ENCODE data around the gene SLCO2A1. TPM values are rescaled to one million over a fixed set of nuclear protein-coding genes. Genes with fewer than 3 reads are reported as not detected.

Gene SLCO2A1
- total RNA-seq, 2 experiments from 2014 or later = not detected

DNA sequence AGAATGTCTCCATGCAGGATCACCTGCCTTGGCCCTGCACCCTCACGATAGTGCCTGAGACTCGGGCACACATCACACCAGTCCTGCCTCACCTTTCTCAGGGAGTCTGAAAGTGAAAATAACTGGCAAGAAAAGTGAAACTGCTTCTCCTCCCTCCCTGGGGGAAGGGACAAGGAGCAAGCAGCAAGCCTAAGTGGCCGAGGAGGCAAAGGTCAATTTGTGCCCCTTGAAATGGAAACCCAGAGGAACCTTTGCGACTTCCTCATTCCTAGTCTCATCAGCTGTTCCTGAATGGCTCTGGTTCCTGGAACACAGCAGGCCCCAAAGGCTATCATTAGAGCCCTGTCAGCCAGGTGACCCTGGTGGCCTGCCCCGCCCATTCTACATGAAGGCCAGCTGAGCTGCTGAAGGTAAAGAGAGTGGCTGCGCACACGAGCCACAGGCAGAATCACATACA is 28.0 kb upstream of the SLCO2A1 start:
- H3K36me3 Mint-ChIP-seq (ENCODE audit: low read depth) = no peaks in the 10 kb centered on the region
- no peaks in the 10 kb centered on the region for H3K9me3 Mint-ChIP-seq
- intact Hi-C loops (cut with micrococcal nuclease) = no loop called here
- H3K4me3 Mint-ChIP-seq = no peak overlapping the region
- H3K4me1 Mint-ChIP-seq (ENCODE audit: low read depth) = no peaks in the 10 kb centered on the region
- H3K27me3 Mint-ChIP-seq (ENCODE audit: low read depth) = peaks cover 7% of the 10 kb centered on the region
- H3K27ac Mint-ChIP-seq = no peak overlapping the region
- CTCF ChIA-PET = interaction anchor here (1.0 kb wide), 1 partner anchor 132 kb away, joined by 4 read pairs; no protein-coding TSS in a partner anchor
- no peak for DNase-seq

DNA sequence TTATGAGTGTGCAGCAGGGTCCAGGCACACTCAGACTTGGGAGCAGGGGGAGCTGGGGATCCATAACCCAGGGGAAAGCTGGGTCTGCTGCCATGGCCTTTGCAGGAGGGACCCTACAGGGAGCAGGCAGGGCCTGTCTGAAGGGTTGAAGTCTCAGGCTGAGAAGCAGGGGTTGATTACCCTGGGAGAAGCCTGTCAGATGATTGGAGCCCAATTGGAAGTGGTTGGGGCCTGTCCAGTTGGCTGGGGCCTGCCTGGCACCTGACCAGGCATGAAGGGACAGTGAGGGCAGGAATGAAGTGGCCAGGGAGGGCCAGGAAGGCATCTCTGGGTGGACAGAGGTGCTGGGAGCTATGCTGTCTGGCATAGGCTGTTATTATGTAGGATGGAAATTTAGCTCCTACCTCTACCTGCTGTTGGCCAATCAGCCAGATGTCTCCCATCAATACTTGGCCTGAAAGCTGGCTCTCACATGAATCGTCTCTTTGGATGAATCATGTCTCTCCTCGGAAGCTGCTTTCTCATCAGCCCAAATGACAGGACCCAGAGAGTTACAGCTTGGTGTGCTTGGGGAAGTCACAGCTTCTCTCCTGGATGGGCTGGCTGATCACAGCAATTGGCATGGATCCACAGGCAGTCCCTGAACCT is 27.4 kb upstream of the SLCO2A1 start:
- Mint-ChIP-seq H3K27ac (no peak overlapping the region), H3K36me3 (ENCODE audit: low read depth) (no peaks in the 10 kb centered on the region), H3K27me3 (ENCODE audit: low read depth) (peaks cover 7% of the 10 kb centered on the region), H3K9me3 (no peaks in the 10 kb centered on the region), H3K4me3 (no peak overlapping the region), H3K4me1 (ENCODE audit: low read depth) (no peaks in the 10 kb centered on the region)
- no peak for DNase-seq
- intact Hi-C loops (cut with micrococcal nuclease) = no loop called here
- CTCF ChIA-PET = interaction anchor here (1.0 kb wide), 1 partner anchor 131 kb away, joined by 4 read pairs; no protein-coding TSS in a partner anchor

DNA sequence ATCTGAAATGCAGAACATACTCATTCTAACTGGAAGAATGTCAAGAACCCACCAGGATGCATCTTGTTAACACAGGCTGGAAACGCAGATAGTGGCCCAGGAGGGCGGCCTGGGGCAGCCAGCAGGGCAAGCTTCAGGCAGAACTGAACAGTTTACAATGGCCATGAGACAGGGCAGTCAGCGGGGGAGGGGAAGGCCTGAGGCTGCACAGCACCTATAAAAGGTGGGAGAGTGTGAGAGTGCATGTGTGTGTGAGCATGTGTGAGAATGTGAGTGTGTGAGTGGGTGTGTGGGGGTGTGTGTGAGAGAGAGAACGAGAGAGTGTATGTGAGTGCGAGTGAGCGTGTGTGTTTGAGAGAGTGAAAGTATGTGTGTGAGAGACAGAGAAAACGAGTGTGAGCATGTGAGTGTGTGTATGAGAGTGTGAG is 26.8 kb upstream of the SLCO2A1 start:
- Mint-ChIP-seq H3K4me3 (no peak overlapping the region), H3K9me3 (no peaks in the 10 kb centered on the region), H3K27ac (no peak overlapping the region), H3K36me3 (ENCODE audit: low read depth) (no peaks in the 10 kb centered on the region), H3K4me1 (ENCODE audit: low read depth) (no peaks in the 10 kb centered on the region), H3K27me3 (ENCODE audit: low read depth) (peaks cover 7% of the 10 kb centered on the region)
- CTCF ChIA-PET = no interaction called here
- DNase-seq = no peak
- intact Hi-C loops (cut with micrococcal nuclease) = no loop called here

DNA sequence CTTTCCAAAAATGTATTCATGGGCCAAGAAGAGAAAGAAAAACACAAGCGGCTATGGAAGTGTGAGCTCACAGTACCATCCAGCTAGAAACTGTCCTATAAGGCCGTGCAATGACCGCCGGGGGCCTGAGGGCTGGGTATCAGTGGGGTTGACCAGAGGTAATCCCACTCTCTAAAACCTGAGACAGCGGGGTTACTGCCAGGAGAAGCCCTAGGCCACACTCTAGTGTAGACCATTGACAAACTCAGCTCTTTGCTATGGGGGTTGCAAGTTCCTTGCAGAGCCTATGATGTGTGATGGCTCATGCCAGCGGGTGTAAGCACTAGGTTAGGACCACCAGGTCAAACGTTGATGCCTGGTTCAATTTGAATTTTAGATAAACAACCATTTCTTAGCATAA is 25.9 kb upstream of the SLCO2A1 start:
- no peak for DNase-seq
- no peaks in the 10 kb centered on the region for H3K4me1 Mint-ChIP-seq (ENCODE audit: low read depth)
- H3K9me3 Mint-ChIP-seq = no peaks in the 10 kb centered on the region
- peaks cover 7% of the 10 kb centered on the region for H3K27me3 Mint-ChIP-seq (ENCODE audit: low read depth)
- intact Hi-C loops (cut with micrococcal nuclease) = no loop called here
- CTCF ChIA-PET = no interaction called here
- H3K27ac Mint-ChIP-seq = no peak overlapping the region
- no peak overlapping the region for H3K4me3 Mint-ChIP-seq
- H3K36me3 Mint-ChIP-seq (ENCODE audit: low read depth) = no peaks in the 10 kb centered on the region

DNA sequence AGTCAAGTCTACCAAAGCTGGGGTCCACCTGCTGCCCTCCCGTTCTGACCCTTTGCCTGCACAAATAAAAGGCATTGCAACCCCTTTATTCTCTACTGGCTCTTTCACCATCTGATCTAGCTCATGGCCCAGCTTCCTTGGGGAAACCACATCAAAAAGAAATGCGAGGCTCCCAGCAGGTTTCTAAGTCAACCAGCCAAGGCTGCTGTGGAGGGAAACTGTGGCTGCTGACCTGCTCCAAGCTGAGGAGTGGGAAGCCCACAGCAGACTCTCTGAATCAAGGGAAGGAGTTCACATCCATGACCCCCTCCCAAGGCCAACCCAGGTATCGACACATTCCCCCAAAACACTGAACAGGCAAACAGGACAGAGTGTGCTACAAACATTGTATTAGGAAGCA is 25.2 kb upstream of the SLCO2A1 start:
- Mint-ChIP-seq H3K27me3 (ENCODE audit: low read depth) (peaks cover 7% of the 10 kb centered on the region), H3K4me1 (ENCODE audit: low read depth) (no peaks in the 10 kb centered on the region), H3K27ac (no peak overlapping the region), H3K36me3 (ENCODE audit: low read depth) (no peaks in the 10 kb centered on the region), H3K9me3 (no peaks in the 10 kb centered on the region), H3K4me3 (no peak overlapping the region)
- CTCF ChIA-PET = interaction anchor here (0.6 kb wide), 1 partner anchor 60 kb away, joined by 3 read pairs; no protein-coding TSS in a partner anchor
- no peak for DNase-seq
- intact Hi-C loops (cut with micrococcal nuclease) = no loop called here

DNA sequence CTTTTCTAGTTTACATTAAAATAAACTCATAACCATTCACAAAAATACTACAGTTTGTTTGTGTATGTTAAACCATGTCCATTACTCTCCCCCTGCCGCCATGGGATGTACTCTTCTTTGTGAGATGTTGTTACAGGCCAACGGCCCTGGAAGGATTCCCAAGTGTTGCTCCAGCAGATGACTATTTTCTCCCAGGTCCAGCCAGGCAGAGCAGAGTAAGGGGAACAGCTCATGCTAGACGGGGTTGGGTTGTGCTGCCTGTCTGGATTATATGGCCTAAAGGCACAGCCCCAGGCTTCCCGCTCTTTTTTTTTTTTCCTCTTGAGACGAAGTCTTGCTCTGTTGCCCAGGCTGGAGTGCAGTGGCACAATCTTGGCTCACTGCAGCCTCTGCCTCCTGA is 24.5 kb upstream of the SLCO2A1 start:
- Mint-ChIP-seq H3K4me3 (no peak overlapping the region), H3K9me3 (no peaks in the 10 kb centered on the region), H3K36me3 (ENCODE audit: low read depth) (no peaks in the 10 kb centered on the region), H3K4me1 (ENCODE audit: low read depth) (no peaks in the 10 kb centered on the region), H3K27me3 (ENCODE audit: low read depth) (peaks cover 6% of the 10 kb centered on the region), H3K27ac (no peak overlapping the region)
- no peak for DNase-seq
- intact Hi-C loops (cut with micrococcal nuclease) = no loop called here
- CTCF ChIA-PET = no interaction called here

DNA sequence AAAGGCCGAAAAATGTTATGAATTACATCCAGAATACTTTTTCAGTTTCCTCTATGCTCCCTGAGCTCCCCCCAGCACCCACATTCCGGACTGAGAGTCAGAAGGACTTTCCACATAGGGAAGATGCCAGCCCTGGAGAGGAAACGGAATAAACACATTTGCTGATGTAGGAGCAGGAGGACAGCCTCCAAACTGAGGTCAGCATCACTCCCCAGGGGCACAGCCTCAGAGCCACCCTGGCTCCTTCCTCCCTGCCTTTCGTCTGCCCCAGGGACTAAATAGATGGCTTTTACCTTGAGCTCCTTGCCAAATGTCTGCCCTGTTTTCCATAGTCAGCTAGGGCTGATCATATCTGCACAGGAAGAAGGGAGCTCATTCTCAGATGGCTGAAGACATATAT is 22.6 kb upstream of the SLCO2A1 start:
- no peak for DNase-seq
- Mint-ChIP-seq H3K4me3 (no peak overlapping the region), H3K36me3 (ENCODE audit: low read depth) (no peaks in the 10 kb centered on the region), H3K27ac (no peak overlapping the region), H3K27me3 (ENCODE audit: low read depth) (peaks cover 4% of the 10 kb centered on the region), H3K4me1 (ENCODE audit: low read depth) (no peaks in the 10 kb centered on the region), H3K9me3 (no peaks in the 10 kb centered on the region)
- intact Hi-C loops (cut with micrococcal nuclease) = no loop called here
- CTCF ChIA-PET = interaction anchor here (0.6 kb wide), 1 partner anchor 253 kb away, joined by 3 read pairs; no protein-coding TSS in a partner anchor

DNA sequence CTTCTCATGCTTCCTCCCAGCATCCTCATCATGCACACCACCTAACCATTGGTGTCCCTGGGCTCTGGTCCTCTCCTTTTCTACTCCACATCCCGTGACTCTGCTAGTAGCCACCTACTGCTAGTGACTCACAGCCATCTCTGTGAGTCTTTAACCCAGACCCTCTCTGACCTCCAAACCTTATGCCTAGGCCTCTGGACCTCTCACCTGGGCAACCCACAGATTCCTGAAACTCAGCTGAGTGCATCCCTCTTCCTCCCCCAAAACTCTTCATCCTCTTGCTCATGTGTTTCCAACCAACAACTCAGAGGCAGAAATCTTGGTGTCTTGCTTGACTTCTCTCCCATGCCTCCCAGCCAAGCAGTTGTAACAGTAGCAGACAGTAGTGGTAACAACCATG is 20.0 kb upstream of the SLCO2A1 start:
- Mint-ChIP-seq H3K27ac (no peak overlapping the region), H3K36me3 (ENCODE audit: low read depth) (no peaks in the 10 kb centered on the region), H3K4me1 (ENCODE audit: low read depth) (no peaks in the 10 kb centered on the region), H3K4me3 (no peak overlapping the region), H3K27me3 (ENCODE audit: low read depth) (peaks cover 3% of the 10 kb centered on the region), H3K9me3 (peaks cover 9% of the 10 kb centered on the region)
- CTCF ChIA-PET = no interaction called here
- no peak for DNase-seq
- intact Hi-C loops (cut with micrococcal nuclease) = no loop called here

DNA sequence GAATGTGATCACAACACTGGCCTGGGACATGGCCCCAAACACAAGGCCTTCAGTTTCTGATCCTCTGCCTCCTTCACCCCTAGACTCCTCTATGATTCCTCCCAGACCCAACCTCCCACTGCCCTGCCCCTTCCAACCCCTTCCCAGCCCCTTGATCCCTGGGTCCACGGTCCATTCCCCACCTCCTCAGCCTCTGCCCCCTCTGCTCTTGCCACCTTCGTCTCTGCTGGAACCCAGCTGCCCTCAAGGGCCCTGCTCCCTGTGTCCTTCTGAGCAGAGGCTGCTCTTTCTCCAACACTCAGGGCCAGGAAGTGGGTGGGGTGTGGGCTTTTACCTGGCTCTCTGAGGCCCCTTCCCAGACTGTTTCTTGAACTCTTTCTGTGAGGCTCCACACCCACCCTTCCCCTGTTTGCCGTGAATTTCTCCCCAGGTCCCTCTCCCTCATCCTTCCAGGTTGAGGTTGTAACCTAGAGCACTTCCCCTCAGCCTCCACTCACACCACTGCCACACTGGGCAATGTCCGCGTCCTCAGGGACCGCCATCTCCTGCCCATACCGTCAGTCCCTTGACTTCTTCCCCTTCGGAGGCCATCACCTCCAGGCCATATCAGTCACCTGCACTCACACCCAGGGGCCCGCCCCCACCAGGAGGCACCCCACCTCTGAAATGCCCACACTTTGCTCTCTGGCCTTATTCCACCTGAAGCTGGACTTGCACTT is 18.7 kb upstream of the SLCO2A1 start:
- intact Hi-C loops (cut with micrococcal nuclease) = no loop called here
- CTCF ChIA-PET = no interaction called here
- Mint-ChIP-seq H3K27me3 (ENCODE audit: low read depth) (peaks cover 3% of the 10 kb centered on the region), H3K4me3 (no peak overlapping the region), H3K36me3 (ENCODE audit: low read depth) (no peaks in the 10 kb centered on the region), H3K27ac (no peak overlapping the region), H3K9me3 (peaks cover 10% of the 10 kb centered on the region), H3K4me1 (ENCODE audit: low read depth) (no peaks in the 10 kb centered on the region)
- no peak for DNase-seq

DNA sequence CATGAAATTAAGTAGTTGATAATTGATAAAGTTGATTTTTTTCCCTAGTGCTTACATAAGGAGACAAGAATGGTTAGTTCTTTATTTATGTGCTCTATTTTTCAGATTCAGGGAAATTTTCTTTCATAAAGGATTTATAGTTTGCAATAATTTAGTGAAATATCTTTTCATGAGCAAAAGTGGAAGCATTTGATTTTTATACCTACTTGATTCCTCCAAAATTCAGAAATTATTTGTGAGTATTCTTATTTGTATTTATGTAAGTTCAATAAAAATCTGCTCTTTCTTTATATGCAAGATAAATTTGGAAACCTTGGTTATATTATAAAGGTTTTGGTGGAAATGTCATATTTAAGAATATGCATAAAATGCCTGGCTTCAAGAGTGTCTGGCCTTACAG is 14.7 kb upstream of the SLCO2A1 start:
- Mint-ChIP-seq H3K4me1 (ENCODE audit: low read depth) (no peaks in the 10 kb centered on the region), H3K4me3 (no peak overlapping the region), H3K36me3 (ENCODE audit: low read depth) (no peaks in the 10 kb centered on the region), H3K9me3 (peaks cover 17% of the 10 kb centered on the region), H3K27me3 (ENCODE audit: low read depth) (peaks cover 8% of the 10 kb centered on the region), H3K27ac (no peak overlapping the region)
- CTCF ChIA-PET = no interaction called here
- DNase-seq = no peak
- intact Hi-C loops (cut with micrococcal nuclease) = no loop called here

DNA sequence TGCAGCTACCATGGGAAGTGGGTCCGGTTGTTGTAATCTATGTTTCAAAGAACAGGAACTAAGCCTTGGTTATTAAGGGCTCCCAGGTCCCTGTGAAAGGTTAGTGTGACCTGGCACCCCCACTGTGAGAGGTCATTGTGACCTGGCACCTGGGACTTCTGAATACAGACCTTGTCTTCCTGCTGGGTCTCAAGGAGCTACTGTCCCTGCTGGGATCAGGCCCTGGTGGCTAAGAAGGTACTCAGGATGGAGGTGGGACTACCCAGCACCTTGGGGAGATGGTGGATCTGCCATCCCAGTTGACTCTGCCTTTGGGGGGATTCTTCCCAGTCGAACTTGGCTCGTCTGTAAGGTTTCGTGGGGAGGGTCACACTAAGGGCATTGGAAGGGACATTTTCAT is 10.3 kb upstream of the SLCO2A1 start:
- Mint-ChIP-seq H3K4me3 (no peak overlapping the region), H3K27me3 (ENCODE audit: low read depth) (peaks cover 4% of the 10 kb centered on the region), H3K36me3 (ENCODE audit: low read depth) (no peaks in the 10 kb centered on the region), H3K9me3 (peaks cover 12% of the 10 kb centered on the region), H3K4me1 (ENCODE audit: low read depth) (no peaks in the 10 kb centered on the region), H3K27ac (no peak overlapping the region)
- DNase-seq = no peak
- CTCF ChIA-PET = no interaction called here
- intact Hi-C loops (cut with micrococcal nuclease) = no loop called here

DNA sequence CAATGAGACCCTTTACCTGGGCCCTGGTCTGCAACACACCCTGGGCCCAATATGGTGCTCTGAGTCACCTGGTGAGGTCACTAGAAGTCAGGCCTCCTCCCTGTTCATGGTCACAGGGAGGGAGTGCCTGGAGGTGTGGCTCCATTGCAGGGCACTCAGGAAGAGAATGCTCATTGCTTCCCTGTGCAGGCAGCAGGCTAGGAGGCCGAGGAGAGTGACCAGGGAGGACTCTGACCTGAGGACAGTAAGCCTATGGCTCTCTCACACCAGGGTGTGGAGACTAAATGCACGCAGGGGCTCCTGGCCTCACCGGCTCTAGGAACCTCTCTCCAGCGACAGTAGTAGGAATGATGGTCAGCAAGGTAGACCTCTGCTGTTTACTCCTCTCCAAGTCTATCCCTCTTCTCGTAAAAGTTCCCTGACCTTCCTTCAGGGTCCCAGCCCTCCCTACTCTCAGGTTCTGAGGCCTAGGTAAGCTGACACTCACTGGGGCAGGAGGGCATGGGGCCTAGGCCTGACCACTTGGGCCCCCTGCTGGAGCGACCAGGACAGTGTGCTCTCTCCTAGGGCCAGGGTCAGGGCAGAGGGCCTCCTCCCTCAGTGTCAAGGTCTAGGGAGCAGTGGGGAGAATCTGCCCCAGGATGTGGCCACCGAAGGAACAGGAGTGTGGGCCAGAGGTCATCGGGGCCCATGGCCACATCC is 9.6 kb upstream of the SLCO2A1 start:
- no peak overlapping the region for H3K27ac Mint-ChIP-seq
- no peaks in the 10 kb centered on the region for H3K36me3 Mint-ChIP-seq (ENCODE audit: low read depth)
- H3K9me3 Mint-ChIP-seq = peaks cover 7% of the 10 kb centered on the region
- DNase-seq = no peak
- CTCF ChIA-PET = no interaction called here
- no peaks in the 10 kb centered on the region for H3K4me1 Mint-ChIP-seq (ENCODE audit: low read depth)
- H3K27me3 Mint-ChIP-seq (ENCODE audit: low read depth) = peaks cover 4% of the 10 kb centered on the region
- intact Hi-C loops (cut with micrococcal nuclease) = no loop called here
- no peak overlapping the region for H3K4me3 Mint-ChIP-seq

All from activated naive CD4-positive, alpha-beta T cell treated with anti-CD3 and anti-CD28 coated beads for 36 hours (primary cell).